ENCODE results near the gene MOAP1. TPM values are rescaled to one million over a fixed set of nuclear protein-coding genes. Genes with fewer than 3 reads are reported as not detected.
"Not testable (repeated sequence)": the region's sequence is repeated elsewhere in the genome, so short reads cannot be mapped to it uniquely, and the experiment has no call there.

The MOAP1 gene
- polyA plus RNA-seq, 4 donors, result 37.2 to 46.0 (median 43.7) TPM

DNA sequence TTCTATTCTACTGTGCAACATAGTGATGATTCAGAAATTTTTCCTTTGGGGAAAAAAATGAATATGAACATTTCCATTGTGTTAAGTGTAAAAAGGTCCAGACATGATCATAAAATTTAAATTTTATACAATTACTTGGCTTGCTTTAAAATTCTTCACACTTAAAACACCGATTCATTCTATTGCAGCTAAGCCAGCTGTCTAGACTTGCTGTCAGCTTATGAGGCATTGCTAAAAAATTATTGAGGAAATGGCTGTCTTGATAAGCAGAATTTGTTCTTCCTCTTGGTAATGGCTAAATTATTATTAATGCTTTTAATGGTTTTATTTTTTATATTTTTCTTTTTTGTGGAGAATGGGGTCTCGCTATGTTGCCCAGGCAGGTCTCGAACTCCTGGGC is 2.3 kb upstream of the MOAP1 start:
- no peak for DNase-seq (ENCODE audit: low read depth in 4 of 4, low spot score in 2 of 4)

DNA sequence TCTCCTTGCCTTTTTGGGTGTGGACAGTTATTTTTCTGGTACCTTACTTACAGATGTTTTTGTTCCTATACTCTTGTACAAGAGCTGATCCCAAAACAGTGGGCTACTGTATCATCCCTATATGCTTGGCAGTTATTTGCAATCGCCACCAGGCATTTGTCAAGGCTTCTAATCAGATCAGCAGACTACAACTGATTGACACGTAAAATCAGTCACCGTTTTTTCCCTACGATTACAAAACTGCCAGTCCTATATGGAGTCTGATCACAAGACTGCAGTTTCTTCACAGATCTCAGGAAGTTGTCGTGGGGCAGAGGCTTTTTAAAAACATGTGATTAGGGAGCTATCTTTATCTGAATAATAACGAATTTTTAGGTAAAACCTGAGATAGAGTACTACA is 1.8 kb upstream of the MOAP1 start:
- DNase-seq (ENCODE audit: low read depth in 4 of 4, low spot score in 2 of 4), result no peak

DNA sequence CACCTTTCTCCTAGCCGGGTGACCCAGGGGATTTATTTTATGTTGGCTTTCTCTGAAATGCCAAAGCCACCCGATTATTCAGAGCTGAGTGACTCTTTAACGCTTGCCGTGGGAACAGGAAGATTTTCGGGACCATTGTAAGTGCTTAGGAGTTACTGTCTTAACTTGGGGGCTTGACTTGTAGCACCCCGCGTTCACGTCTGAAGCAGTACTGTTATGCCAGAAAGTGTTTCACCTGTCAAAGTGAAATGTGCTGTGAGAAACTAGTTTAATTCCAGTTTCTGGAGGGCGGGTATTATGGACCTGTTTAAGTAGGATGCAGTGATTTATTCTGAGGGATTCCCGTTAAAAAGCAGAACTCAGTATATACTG is 638 bp upstream of the MOAP1 start:
- DNase-seq (ENCODE audit: low read depth in 4 of 4, low spot score in 2 of 4), result peak in 3 of 4 donors; percentile 4 to 27 (median 20)

DNA sequence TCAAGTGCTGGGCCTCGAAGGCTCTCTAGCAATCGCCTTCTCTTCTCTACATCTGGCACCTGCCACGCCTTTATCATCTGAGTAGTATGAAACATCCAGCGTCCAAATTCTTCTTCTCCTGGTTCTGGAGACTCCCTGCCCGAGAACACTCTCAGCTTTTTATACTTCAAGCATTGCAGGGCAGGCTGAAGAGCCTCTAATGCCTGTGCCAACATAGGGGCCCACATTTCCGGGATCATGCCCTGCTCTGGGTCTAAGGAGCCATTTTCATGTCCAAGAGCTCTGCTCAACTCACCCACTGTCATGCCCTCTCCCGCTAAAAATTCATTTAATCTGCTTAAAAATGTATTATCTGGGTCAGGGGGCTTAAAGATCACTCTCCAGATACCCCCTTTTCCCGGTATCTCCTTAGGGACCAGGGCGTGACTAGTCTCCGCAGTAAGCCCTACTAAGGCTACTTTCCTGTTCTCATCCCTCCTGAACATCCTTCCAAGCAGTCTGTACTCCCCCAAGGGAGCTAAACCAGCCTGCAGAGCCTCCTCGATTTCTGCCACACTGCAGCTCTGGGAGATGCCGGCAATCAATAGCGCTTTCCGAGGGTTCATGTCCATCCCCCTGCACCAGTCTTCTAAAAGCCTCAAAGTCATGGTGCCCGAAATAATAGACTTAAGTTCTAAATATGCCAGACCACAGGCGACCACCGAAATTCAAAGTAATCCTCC is 940 bp downstream of the MOAP1 start:
- no peak for DNase-seq (ENCODE audit: low read depth in 4 of 4, low spot score in 2 of 4)

DNA sequence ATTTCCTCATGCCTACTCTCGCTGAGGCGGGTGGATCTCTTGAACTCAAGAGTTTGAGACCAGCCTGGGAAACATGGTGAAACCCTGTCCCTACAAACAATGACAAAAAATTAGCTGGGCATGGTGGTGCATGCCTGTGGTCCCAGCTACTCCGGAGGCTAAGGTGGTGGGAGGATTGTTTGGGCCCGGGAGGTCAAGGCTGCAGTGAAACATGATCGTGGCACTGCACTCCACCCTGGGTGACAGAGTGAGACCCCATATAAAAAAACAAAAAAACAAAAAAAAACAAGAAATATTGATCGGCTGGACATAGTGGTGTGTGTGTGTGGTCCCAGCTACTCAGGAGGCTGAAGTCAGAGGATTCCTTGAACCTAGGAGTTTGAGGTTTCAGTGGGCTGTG is 9.2 kb downstream of the MOAP1 start:
- no peak for DNase-seq (ENCODE audit: low read depth in 4 of 4, low spot score in 2 of 4)

DNA sequence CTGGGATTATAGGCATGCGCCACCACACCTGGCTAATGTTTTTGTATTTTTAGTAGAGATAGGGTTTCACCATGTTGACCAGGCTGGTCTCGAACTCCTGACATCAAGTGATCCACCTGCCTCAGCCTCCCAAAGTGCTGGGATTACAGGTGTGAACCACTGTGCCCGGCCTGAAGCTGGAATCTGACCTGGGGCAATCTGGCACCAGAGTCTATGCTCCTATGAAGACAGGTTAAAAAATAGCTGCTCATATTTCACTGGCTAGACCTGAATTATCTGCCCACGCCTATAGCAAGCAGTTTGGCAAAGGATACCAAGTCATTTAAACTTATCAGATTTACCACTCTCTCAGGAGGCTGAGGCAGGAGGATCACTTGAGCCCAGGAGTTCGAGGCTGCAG is 10.0 kb downstream of the MOAP1 start:
- DNase-seq (ENCODE audit: low read depth in 4 of 4, low spot score in 2 of 4), result not testable (repeated sequence)

DNA sequence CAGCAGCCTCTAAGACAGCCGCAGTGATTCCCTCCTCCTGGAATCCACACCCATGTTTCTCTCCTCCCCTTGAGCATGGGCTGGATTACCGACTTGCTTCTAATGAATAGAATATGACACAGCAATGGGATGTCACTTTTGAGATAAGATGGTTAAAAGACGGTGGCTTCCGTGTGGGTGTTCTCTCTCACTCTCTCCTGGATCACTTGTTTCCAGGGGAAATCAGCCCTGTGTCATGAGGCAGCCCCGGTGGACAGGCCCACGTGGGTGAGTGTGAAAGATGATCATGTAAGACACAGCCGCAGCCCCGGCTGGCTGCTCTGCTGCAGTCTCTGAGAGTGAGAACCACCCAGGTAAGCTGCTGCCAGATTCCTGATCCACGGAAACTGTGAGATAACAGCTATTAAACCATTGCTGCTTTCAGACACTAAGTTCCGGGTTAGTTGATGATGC is 10.7 kb downstream of the MOAP1 start:
- DNase-seq (ENCODE audit: low read depth in 4 of 4, low spot score in 2 of 4), result no peak

DNA sequence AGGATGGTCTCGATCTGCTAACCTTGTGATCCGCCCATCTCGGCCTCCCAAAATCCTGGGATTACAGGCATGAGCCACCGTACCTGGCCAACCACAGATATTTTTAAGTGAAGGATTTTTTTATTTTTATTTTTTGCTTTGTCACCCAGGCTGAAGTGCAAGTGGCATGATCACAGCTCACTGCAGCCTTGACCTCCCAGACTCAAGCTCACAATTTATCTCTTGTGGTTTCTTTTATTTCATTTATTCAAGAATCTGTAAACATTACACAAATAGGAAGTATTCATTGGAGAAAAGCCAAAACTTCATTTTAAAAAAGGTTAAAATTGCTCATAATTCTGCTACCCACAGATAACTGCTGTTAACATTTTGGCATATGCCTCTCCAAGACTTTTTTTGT is 13.3 kb downstream of the MOAP1 start:
- no peak for DNase-seq (ENCODE audit: low read depth in 4 of 4, low spot score in 2 of 4)

DNA sequence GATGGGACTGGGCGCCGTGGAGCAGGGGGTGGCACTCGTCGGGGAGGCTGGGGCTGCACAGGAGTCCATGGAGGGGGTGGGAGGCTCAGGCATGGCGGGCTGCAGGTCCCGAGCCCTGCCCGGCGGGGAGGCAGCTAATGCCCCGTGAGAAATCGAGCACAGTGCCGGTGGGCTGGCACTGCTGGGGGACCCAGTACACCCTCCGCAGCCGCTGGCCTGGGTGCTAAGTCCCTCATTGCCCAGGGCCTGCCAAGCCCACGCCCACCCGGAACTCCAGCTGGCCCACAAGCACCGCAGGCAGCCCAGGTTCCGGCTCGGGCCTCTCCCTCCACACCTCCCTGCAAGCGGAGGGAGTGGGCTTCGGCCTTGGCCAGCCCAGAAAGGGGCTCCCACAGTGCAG is 14.6 kb downstream of the MOAP1 start:
- not testable (repeated sequence) for DNase-seq (ENCODE audit: low read depth in 4 of 4, low spot score in 2 of 4)

DNA sequence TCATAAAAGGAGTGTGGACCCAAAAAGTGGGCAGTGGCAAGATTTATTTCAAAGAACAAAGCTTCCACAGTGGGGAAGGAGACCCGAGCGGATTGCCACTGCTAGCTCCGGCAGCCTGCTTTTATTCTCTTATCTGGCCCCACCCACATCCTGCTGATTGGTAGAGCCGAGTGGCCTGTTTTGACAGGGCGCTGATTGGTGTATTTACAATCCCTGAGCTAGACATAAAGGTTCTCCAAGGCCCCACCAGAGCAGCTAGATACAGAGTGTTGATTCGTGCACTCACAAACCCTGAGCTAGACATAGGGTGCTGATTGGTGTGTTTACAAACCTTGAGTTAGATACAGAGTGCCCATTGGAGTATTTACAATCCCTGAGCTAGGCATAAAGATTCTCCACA is 15.1 kb downstream of the MOAP1 start:
- not testable (repeated sequence) for DNase-seq (ENCODE audit: low read depth in 4 of 4, low spot score in 2 of 4)

DNA sequence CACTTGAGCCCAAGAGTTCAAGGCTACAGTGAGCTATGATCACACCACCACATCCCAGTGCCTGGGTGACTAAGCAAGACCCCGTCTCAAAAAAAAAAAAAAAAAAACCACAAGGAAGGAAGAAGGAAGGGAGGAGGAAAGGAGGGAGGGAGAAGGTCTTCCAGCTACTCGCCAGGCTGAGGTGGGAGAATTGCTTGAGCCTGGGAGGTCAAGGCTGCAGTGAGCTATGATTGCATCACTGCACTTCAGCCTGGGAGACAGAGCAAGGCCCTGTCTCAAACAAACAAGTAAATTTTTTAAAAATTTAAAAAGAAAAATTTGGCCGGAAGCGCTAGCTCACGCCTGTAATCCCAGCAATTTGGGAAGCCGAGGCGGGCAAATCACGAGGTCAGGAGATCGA is 16.1 kb downstream of the MOAP1 start:
- not testable (repeated sequence) for DNase-seq (ENCODE audit: low read depth in 4 of 4, low spot score in 2 of 4)

DNA sequence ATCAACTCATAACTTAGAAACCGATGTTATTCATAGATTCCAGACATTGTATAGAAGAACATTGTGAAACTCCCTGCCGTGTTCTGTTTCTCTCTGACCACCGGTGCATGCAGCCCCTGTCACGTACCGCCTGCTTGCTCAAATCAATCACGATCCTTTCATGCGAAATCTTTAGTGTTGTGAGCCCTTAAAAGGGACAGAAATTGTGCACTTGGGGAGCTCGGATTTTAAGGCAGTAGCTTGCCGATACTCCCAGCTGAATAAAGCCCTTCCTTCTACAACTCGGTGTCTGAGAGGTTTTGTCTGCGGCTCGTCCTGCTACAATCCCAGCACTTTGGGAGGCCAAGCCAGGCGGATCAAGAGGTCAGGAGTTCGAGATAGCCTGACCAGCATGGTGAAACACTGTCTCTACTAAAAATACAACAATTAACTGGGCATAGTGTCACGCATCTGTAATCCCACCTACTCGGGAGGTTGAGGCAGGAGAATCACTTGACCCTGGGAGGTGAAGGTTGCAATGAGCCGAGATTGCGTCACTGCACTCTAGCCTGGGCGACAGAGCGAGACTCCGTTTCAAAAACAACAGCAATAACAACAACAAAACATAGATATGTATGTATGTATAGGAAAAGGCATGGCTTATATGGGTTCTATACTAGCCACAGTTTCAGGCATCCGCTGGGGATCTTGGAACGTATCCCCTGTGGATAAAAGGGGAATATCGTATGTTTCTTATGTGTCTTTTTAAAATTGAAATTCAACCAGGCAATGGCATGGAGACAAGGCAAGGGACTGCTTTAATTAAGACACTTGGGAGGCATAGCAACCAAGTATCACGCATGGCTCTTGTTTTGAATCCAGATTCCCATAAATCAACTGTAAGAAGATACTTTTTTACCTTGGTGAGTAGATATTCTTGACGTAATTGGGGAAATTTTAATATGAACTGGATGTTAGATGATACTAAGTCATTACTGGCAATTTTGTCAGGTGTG is 19.1 kb downstream of the MOAP1 start:
- DNase-seq (ENCODE audit: low read depth in 4 of 4, low spot score in 2 of 4), result not testable (repeated sequence)

DNA sequence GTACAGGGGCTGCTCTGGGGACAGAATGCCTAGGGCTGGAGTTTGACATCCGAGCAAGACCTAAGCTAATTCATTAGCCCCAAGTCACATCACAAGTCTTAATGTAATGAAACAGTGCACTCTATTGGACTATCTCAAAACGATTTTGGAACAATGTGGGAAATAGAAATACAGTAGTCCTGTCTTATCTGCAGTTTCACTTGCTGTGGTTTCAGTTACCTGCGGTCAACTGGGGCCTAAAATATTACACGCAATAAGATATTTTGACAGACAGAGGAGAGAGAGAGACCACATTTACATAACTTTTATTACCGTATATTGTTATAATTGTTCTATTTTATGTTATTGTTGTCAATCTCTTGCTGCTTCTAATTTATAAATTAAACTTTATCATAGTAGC is 21.1 kb downstream of the MOAP1 start:
- no peak for DNase-seq (ENCODE audit: low read depth in 4 of 4, low spot score in 2 of 4)

DNA sequence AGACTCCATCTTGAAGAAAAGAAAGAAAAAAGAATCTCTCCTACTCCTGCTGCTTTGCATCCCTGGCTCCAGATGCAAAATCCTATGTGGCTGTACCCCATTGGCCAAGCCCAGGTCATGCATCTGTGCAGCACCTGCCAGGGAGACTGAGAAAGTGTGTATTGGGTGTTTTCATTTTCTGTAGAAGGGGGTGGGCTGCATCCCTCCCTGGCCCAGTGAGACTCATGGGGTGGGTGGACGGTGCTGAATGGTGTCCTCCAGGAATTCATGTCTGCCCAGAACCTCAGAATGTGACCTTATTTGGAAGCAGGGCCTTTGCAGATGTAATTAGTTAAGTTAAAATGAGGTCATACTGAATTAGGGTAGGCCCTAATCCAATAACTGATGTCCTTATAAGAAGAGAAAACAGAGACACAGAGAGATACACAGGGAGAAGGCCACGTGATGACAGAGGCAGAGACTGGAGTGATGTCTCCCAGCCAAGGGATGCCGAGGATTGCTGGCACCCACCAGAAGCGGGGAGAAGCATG is 23.2 kb downstream of the MOAP1 start:
- DNase-seq (ENCODE audit: low read depth in 4 of 4, low spot score in 2 of 4), result no peak

DNA sequence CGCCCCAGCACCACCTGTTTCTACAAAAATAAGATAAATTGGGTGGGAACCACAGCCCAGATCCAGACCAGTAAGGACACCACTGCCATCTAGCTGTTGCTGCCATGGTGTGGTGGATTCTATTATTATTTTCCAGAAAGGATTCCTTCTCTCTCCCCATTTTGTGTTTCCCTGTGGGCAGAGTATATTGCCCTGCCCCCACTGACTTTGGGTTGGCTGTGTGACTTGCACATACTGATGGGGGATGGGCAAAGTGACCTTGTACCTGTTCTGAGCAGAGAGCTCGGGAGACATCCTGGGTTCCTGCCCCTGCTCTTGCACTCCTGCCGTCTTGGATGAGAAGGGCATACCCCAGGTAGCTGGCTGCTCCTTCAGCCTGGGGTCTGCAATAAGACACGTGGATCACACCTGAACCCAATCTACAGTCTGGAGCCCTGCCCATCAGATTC is 24.3 kb downstream of the MOAP1 start:
- DNase-seq (ENCODE audit: low read depth in 4 of 4, low spot score in 2 of 4), result no peak

DNA sequence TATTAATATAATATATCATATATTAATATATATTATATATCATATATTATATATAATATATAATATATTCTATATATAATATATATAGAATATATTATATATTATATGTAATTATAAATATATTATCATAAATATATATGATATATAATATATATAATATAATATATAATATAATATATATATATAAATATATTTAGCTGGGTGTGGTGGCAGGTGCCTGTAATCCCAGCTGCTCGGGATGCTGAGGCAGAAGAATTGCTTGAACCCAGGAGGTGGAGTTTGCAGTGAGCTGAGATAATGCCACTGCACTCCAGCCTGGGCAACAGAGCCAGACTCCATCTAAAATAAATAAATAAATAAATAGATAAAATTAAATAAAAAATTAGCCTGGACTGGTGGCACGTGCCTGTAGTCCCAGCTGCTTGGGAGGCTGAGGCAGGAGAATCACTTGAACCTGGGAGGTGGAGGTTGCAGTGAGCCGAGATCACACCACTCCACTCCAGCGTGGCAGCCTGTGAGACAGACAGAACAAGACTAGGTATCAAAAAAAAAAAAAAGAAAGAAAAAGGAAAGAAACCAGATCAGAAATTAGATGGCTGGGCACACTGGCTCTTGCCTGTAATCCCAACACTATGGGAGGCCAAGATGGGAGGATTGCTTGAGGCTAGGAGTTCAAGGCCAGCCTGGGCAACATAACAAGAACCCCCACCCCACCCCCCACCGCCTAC is 24.9 kb downstream of the MOAP1 start:
- DNase-seq (ENCODE audit: low read depth in 4 of 4, low spot score in 2 of 4), result not testable (repeated sequence)

DNA sequence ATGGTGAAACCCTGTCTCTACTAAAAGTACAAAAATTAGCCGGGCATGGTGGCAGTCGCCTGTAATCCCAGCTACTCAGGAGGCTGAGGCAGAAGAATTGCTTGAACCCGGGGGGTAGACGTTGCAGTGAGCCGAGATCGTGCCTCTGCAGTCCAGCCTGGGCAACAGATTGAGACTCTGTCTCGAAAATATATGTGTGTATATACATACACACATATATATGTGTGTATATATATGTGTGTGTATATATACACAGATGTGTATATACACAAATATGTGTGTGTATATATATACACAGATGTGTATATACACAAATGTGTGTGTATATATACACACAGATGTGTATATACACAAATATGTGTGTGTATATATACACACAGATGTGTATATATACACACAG is 26.3 kb downstream of the MOAP1 start:
- not testable (repeated sequence) for DNase-seq (ENCODE audit: low read depth in 4 of 4, low spot score in 2 of 4)

DNA sequence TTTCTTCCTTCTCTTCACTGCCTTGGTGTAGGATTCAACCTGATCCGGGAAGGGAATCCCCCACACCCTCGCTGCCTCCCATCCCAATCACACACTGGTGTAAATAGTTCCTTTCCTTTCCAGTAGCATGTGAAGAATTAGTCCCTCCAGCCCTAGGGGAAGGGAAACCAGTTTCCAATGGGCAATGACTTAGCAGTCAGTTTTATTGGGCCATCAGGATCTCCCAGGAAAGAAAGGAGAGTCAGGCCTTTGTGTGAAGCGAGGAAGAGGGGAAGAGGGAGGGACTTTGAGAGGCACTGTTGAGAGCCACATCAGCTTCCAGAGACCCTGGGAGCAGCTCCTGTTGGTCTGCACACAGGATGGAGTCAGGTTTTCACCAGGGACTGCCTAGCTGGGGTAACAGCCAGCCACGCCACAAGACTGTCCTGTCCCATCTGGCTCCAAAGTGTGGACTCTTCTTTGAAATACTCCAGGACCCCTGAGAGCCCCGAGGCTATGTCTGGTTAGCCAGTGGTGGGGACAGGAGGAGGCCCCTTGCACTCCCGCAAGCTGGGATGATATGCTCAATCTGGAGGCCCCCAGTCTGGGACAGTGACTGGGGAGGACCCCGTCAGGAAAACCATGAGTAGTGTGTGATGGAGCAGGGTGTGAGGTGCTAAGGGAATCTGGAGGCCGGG is 27.9 kb downstream of the MOAP1 start:
- DNase-seq (ENCODE audit: low read depth in 4 of 4, low spot score in 2 of 4), result no peak

DNA sequence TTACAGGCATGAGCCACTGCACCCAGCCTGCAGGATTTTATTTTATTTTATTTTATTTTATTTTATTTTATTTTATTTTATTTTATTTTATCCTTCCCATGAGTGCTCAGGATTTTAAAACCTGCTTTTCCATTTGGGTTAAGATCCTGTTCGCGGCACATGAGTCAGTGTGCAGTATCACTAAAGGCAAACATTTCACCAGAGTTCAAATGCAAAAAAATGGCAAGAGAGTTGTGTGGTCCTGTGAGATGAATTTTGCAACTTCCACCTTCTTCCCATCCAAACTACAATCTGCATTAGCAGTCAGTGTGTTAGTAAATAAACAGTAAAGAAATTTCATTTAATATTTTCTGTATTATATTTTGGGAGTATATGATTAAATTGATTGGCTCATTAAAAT is 29.0 kb downstream of the MOAP1 start:
- no peak for DNase-seq (ENCODE audit: low read depth in 4 of 4, low spot score in 2 of 4)

DNA sequence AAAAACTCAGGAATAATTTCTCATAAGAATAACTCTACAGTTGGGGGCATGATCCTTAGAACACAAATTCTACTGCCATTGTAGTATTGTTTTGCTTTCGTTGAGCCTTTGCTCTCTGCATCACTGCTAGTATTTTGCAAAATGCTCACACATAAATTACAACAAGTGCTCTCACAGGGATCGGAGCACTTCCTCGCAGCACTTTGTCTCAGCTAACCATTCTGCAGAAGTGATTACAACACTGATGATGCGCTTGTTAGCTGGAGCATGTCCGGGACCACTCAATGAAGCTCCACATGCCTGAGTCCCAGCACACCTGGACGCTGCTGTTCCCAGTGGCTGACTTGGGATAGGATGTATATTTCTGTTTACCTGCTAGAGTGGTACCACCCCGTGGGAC is 31.6 kb downstream of the MOAP1 start:
- no peak for DNase-seq (ENCODE audit: low read depth in 4 of 4, low spot score in 2 of 4)

Measured in left renal cortex interstitium (tissue), 4 donors.